H1 (cell line): ENCODE measurements around the gene STAMBP. TPM values are rescaled to one million over a fixed set of nuclear protein-coding genes. Genes with fewer than 3 reads are reported as not detected.

Source experiments
- ASH2L ChIP-seq: fragments of 200-600, 300-600 bp; sonication (generic); IDR thresholded peaks from one replicate; pipeline ENCODE4 v1.7.1; 2017; ENCODE audit warnings: low read length
- BACH1 ChIP-seq: IDR thresholded peaks from 2 replicates; pipeline ENCODE4 v1.6.1; 2012; ENCODE audit warnings: low read length, improper control_type of control experiment
- BRCA1 ChIP-seq: IDR thresholded peaks from 2 replicates; pipeline ENCODE4 v1.6.1; 2012; ENCODE audit warnings: low read depth, low read length, improper control_type of control experiment
- CBX5 ChIP-seq: fragments of 300-800, 300-1000 bp; sonication (generic); IDR thresholded peaks from 2 replicates; pipeline ENCODE4 v1.7.1; 2016; ENCODE audit warnings: antibody characterized with exemption, low read length, low read depth
- CEBPB ChIP-seq: IDR thresholded peaks from 2 replicates; pipeline ENCODE4 v1.6.1; 2012; ENCODE audit warnings: low read depth, low read length
- CTBP2 ChIP-seq: IDR thresholded peaks from 2 replicates; pipeline ENCODE4 v1.7.0; 2011; ENCODE audit warnings: borderline replicate concordance, mild to moderate bottlenecking, moderate library complexity, mixed read lengths, low read length; ENCODE audit not compliant: insufficient read depth, insufficient read length
- FOSL1 ChIP-seq: IDR thresholded peaks from 2 replicates; pipeline ENCODE4 v1.6.1; 2011; ENCODE audit warnings: mild to moderate bottlenecking, low read depth, low read length, moderate library complexity; ENCODE audit not compliant: insufficient read depth
- GABPA ChIP-seq: IDR thresholded peaks from 2 replicates; pipeline ENCODE4 v1.6.1; 2011; ENCODE audit warnings: mild to moderate bottlenecking, low read length, moderate library complexity, borderline replicate concordance; ENCODE audit not compliant: insufficient read depth
- HDAC2 ChIP-seq, 2 experiments: fragments of 300-600 bp in 1 of 2; sonication (generic) in 1 of 2; IDR thresholded peaks; 2 replicates each; pipeline ENCODE4 v1.6.1; 2011 to 2012; ENCODE audit warnings: low read depth in 2 of 2, low read length in 2 of 2, mild to moderate bottlenecking in 2 of 2, moderate library complexity in 2 of 2, borderline replicate concordance in 1 of 2, inconsistent platforms in 1 of 2
- KDM4A ChIP-seq: IDR thresholded peaks from one replicate; pipeline ENCODE4 v1.7.1; 2012; ENCODE audit warnings: low read depth, mild to moderate bottlenecking, moderate library complexity, low read length, inconsistent platforms; ENCODE audit not compliant: severe bottlenecking
- KDM5A ChIP-seq: fragments of 200-600 bp; IDR thresholded peaks from 2 replicates; pipeline ENCODE4 v1.7.1; 2012; ENCODE audit warnings: mild to moderate bottlenecking, low read length, inconsistent platforms, mixed read lengths
- PHF8 ChIP-seq: fragments of 200-600 bp; sonication (generic); conservative IDR thresholded peaks from 2 replicates; pipeline ENCODE4 v1.7.1; 2012; ENCODE audit warnings: low read depth, mild to moderate bottlenecking, inconsistent platforms, low read length, moderate library complexity
- POLR2A ChIP-seq, 2 experiments: IDR thresholded peaks; 1 replicate in 1 of 2; 2 replicates in 1 of 2; pipeline ENCODE4 v1.6.1; 2011; ENCODE audit warnings: low read depth in 2 of 2, low read length in 2 of 2, mild to moderate bottlenecking in 2 of 2; ENCODE audit errors: control extremely low read depth in 1 of 2
- POLR2AphosphoS5 ChIP-seq: IDR thresholded peaks from 2 replicates; pipeline ENCODE4 v1.6.1; 2011; ENCODE audit warnings: low read depth, low read length
- POU5F1 ChIP-seq: IDR thresholded peaks from 2 replicates; pipeline ENCODE4 v1.6.1; 2011; ENCODE audit warnings: low read depth, mild to moderate bottlenecking, low read length, moderate library complexity
- RNF2 ChIP-seq: fragments of 200-900, 300-1000 bp; sonication (generic); IDR thresholded peaks from 2 replicates; pipeline ENCODE4 v1.7.1; 2016; ENCODE audit warnings: borderline replicate concordance, low read depth, mild to moderate bottlenecking, antibody characterized with exemption, low read length; ENCODE audit not compliant: poor library complexity, severe bottlenecking; ENCODE audit errors: missing control alignments
- SIN3A ChIP-seq, 2 experiments: IDR thresholded peaks in 1 of 2; conservative IDR thresholded peaks in 1 of 2; 2 replicates each; pipeline ENCODE4 v1.6.1; 2011 to 2012; ENCODE audit warnings: low read length in 2 of 2, improper control_type of control experiment in 1 of 2, low read depth in 1 of 2, mild to moderate bottlenecking in 1 of 2
- SP1 ChIP-seq: IDR thresholded peaks from 2 replicates; pipeline ENCODE4 v1.6.1; 2011; ENCODE audit warnings: low read depth, low read length
- SP4 ChIP-seq: IDR thresholded peaks from 2 replicates; pipeline ENCODE4 v1.6.1; 2012; ENCODE audit warnings: low read length, inconsistent platforms
- YY1 ChIP-seq: IDR thresholded peaks from 2 replicates; pipeline ENCODE4 v1.6.1; 2011; ENCODE audit warnings: low read depth, mild to moderate bottlenecking, low read length
- polyA plus RNA-seq, 7 experiments: library from polyadenylated mRNA; depleted of rRNA in 3 of 7; stranded (reverse) in 5 of 7; unstranded in 2 of 7; fragments of >200 nt in 5 of 7; fragments of 200-250 nt in 2 of 7; gene quantifications; 1 replicate in 5 of 7; 2 replicates in 1 of 7; 4 replicates in 1 of 7; pipeline versions ENCODE4 v1.2.1 to v1.2.3, GENCODE V29; 2011 to 2013; ENCODE audit warnings: missing spikeins in 2 of 7, mixed read lengths in 2 of 7
- total RNA-seq: library from RNA; stranded (reverse); fragmentation: NEBNext Ultra II Directional; extraction: Animal tissue kit (Norgen Biotek cat#: 25700); gene quantifications from 2 replicates; pipeline ENCODE4 v1.2.1, GENCODE V29; 2021
- TF ChIP-seq, protein P1 (sequence below): IDR thresholded peaks from 2 replicates; pipeline ENCODE4 v1.6.1; 2012; ENCODE audit warnings: inconsistent platforms
- TF ChIP-seq, protein P2 (sequence below): IDR thresholded peaks from 2 replicates; pipeline ENCODE4 v1.6.1; 2011; ENCODE audit warnings: low read length, improper control_type of control experiment

Gene STAMBP
- total and polyA plus RNA-seq, 2 of the 8 experiments (the other 6 are each of a cell fraction or from before 2014, with no cell fraction given): 35.8 to 49.7 TPM

DNA sequence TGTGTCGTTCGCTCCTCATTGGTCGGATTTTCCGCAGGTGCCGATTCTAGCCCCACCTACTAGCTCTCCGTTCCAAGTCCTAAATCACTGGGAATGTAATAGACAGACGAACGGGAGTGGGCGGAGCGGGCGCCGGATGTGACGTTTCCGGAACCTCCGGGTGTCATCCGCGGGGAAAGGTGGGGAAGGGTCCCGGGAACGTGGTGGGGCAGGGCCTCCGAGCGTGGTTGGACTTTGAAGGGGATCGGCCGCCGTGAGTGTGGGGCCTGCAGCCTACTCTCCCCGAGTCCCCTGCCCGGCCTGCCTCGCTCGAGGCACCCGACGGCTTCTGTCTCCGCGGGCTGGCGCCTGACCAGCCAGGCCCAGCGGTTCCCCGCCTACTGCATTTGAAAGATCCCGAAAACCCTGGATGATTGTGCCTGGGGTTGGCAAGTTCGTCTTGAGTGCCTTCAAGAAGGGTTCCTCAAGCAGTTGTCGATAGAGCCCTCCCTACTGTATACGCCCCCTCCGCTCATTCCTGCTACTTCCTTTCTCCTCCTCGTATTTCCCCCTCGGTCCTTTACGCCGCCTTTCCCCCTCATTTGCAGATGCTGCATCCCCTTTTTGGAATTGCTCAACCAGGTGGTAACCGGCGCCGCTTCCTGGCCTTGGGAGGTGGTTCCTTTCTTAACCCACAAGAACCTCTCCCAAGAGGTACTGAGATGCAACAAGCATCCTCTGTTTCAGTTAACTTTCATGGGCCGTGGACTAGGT, at the start of gene STAMBP (continued):
- TF ChIP-seq FOSL1 (no peak), GABPA (peak; percentile 86), SP4 (peak; percentile 78; the same call in 1 of the 2 replicates), POLR2A (IDR thresholded peaks at IDR 0.05; ENCODE audit: control extremely low read depth in 1 of 2, low read depth in 2 of 2, low read length in 2 of 2) (peak; percentile 84 to 88), HDAC2 (IDR thresholded peaks at IDR 0.05; ENCODE audit: borderline replicate concordance in 1 of 2, low read depth in 2 of 2, low read length in 2 of 2) (no peak), CTBP2 (no peak), POLR2AphosphoS5 (peak; percentile 83), SIN3A (conservative IDR thresholded peaks at IDR 0.05 in 1 of 2, IDR thresholded peaks at IDR 0.05 in 1 of 2; ENCODE audit: low read depth in 1 of 2, low read length in 2 of 2) (peak; percentile 66 to 94; a peak in 2 of 4 replicates), BRCA1 (no peak), CBX5 (no peak), BACH1 (no peak), PHF8 (peak; percentile 92), ASH2L (peak; percentile 92), POU5F1 (no peak), KDM5A (0 out of 2 replicates have a peak, but pooled peaks have one; percentile 34), SP1 (0 out of 2 replicates have a peak, but pooled peaks have one; percentile 28), RNF2 (no peak), CEBPB (peak; percentile 78), YY1 (peak; percentile 100; the same call in 1 of the 2 replicates), KDM4A (peak; percentile 90)
- TF ChIP-seq, protein P1, sequence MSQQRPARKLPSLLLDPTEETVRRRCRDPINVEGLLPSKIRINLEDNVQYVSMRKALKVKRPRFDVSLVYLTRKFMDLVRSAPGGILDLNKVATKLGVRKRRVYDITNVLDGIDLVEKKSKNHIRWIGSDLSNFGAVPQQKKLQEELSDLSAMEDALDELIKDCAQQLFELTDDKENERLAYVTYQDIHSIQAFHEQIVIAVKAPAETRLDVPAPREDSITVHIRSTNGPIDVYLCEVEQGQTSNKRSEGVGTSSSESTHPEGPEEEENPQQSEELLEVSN: peak; percentile 85
- TF ChIP-seq, protein P2, sequence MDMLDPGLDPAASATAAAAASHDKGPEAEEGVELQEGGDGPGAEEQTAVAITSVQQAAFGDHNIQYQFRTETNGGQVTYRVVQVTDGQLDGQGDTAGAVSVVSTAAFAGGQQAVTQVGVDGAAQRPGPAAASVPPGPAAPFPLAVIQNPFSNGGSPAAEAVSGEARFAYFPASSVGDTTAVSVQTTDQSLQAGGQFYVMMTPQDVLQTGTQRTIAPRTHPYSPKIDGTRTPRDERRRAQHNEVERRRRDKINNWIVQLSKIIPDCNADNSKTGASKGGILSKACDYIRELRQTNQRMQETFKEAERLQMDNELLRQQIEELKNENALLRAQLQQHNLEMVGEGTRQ: peak; percentile 12; the same call in 1 of the 2 replicates
